ENCODE data around the gene GSN. TPM values are rescaled to one million over a fixed set of nuclear protein-coding genes. Genes with fewer than 3 reads are reported as not detected.
A peak's percentile ranks its signal among the peaks of the same experiment; 100 is the strongest.

The GSN gene
- polyA plus RNA-seq, 3 donors, result 67.4 to 187 (median 95.8) TPM

DNA sequence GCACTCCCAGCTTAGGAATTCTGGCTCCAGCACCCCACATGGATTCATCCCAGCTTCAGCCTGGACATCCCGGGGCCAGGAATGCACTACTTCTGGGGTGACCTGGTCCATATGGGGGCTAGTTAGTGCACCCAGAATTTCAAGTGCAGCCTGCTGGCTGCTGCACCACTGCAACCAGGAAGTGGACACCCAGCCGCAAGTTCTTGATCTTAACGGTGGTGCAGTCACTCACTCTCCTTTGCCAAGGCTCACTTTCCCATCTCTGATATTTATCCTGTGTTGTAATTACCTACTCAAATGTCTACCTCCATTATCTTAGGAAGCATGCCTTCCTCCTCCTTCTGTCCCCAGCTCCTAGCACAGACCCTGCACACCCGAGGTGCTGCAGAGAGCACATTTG is 40.1 kb upstream of the GSN start:
- no peak overlapping the region for H3K4me3 ChIP-seq (replicated peaks in 1 of 3; ENCODE audit: low read depth in 2 of 3, low read length in 3 of 3)
- peak overlapping the region; percentile 42 for H3K4me2 ChIP-seq (replicated peaks; ENCODE audit: extremely low read depth, low read length, poor library complexity, severe bottlenecking)
- no peak for TF ChIP-seq CTCF (IDR thresholded peaks at IDR 0.05)
- H4K20me1 ChIP-seq (ENCODE audit: insufficient read depth, low read length), result no peaks in the 10 kb centered on the region
- DNase-seq, result no peak
- no peaks in the 10 kb centered on the region for H3K27me3 ChIP-seq (ENCODE audit: control insufficient read depth in 2 of 2, insufficient read depth in 2 of 2, low read length in 2 of 2)
- H3K4me1 ChIP-seq (ENCODE audit: control insufficient read depth in 1 of 2, insufficient read depth in 2 of 2, low read length in 2 of 2), result peaks cover 17 to 32% of the 10 kb centered on the region in 2 donors
- peaks cover 25% of the 10 kb centered on the region for H3K4me1 Mint-ChIP-seq
- H3K9ac ChIP-seq (ENCODE audit: insufficient read depth, low read length, poor library complexity, severe bottlenecking), result no peak overlapping the region
- H3K4me3 Mint-ChIP-seq, result peak overlapping the region in 1 of 2 donors; percentile 74
- no peaks in the 10 kb centered on the region for H3K36me3 ChIP-seq (replicated peaks in 1 of 2; ENCODE audit: control insufficient read depth in 1 of 2, insufficient read depth in 2 of 2, low read length in 2 of 2)
- WGBS (ENCODE audit: insufficient coverage), result 80% methylated on average over 1 of the region's 4 CpGs
- no peaks in the 10 kb centered on the region for H3K9me3 ChIP-seq (replicated peaks in 1 of 2; ENCODE audit: control insufficient read depth in 1 of 2, insufficient read depth in 1 of 2, low read length in 2 of 2)
- no peak overlapping the region for H3K27ac ChIP-seq (ENCODE audit: low read depth in 1 of 2, low read length in 2 of 2)
- peak overlapping the region in 2 of 7 donors; percentile 10 to 63 for H3K27ac Mint-ChIP-seq
- H2AFZ ChIP-seq (ENCODE audit: insufficient read depth, low read depth, low read length, poor library complexity, severe bottlenecking), result peak overlapping the region; percentile 71
- intact Hi-C loops (cut with micrococcal nuclease), result no loop called here
- H3K27me3 Mint-ChIP-seq (ENCODE audit: low read depth in 3 of 3), result peaks cover 0 to 4% (median 2%) of the 10 kb centered on the region in 3 donors
- H3K79me2 ChIP-seq (ENCODE audit: insufficient read depth, low read length), result no peaks in the 10 kb centered on the region
- peaks cover 2 to 3% of the 10 kb centered on the region in 2 donors for H3K36me3 Mint-ChIP-seq
- no peaks in the 10 kb centered on the region for H3K9me3 Mint-ChIP-seq

DNA sequence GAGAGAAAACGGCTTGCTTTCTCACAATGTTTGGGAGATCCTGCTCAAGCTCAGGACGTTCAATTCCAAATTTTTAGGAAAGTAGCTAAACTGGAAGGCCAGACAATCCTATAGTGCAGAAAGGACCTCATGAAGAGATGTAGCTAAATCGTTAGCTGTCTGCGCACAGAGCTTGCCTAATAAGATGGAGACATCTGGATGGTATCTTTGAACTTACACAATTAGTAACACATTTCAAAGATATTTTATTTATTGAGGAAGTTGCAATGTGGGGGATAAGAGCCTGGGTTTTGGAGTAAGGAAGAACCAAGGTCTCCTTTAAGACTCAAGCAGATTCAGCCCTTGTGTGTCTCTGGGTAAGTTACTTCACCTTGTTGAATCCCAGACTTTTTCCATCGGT is 37.7 kb upstream of the GSN start:
- Histone ChIP-seq H2AFZ (ENCODE audit: insufficient read depth, low read depth, low read length, poor library complexity, severe bottlenecking) (no peak overlapping the region), H3K27me3 (ENCODE audit: control insufficient read depth in 2 of 2, insufficient read depth in 2 of 2, low read length in 2 of 2) (no peaks in the 10 kb centered on the region), H3K27ac (ENCODE audit: low read depth in 1 of 2, low read length in 2 of 2) (no peak overlapping the region), H4K20me1 (ENCODE audit: insufficient read depth, low read length) (no peaks in the 10 kb centered on the region), H3K79me2 (ENCODE audit: insufficient read depth, low read length) (no peaks in the 10 kb centered on the region), H3K9me3 (replicated peaks in 1 of 2; ENCODE audit: control insufficient read depth in 1 of 2, insufficient read depth in 1 of 2, low read length in 2 of 2) (no peaks in the 10 kb centered on the region), H3K36me3 (replicated peaks in 1 of 2; ENCODE audit: control insufficient read depth in 1 of 2, insufficient read depth in 2 of 2, low read length in 2 of 2) (no peaks in the 10 kb centered on the region), H3K4me1 (ENCODE audit: control insufficient read depth in 1 of 2, insufficient read depth in 2 of 2, low read length in 2 of 2) (peaks cover 36 to 55% of the 10 kb centered on the region in 2 donors), H3K4me2 (replicated peaks; ENCODE audit: extremely low read depth, low read length, poor library complexity, severe bottlenecking) (no peak overlapping the region), H3K9ac (ENCODE audit: insufficient read depth, low read length, poor library complexity, severe bottlenecking) (no peak overlapping the region), H3K4me3 (replicated peaks in 1 of 3; ENCODE audit: low read depth in 2 of 3, low read length in 3 of 3) (no peak overlapping the region)
- WGBS (ENCODE audit: insufficient coverage), result no CpG with 5 or more reads among the region's 5 CpGs
- intact Hi-C loops (cut with micrococcal nuclease), result loop anchor here in 1 of 2 donors (5.0 kb wide), 1 partner anchor 37 kb away; the partner anchor contains the start of gene GSN
- Mint-ChIP-seq H3K4me1 (peaks cover 43% of the 10 kb centered on the region), H3K27me3 (ENCODE audit: low read depth in 3 of 3) (peaks cover 0 to 4% (median 2%) of the 10 kb centered on the region in 3 donors), H3K36me3 (peaks cover 2 to 3% of the 10 kb centered on the region in 2 donors), H3K4me3 (no peak overlapping the region), H3K9me3 (no peaks in the 10 kb centered on the region), H3K27ac (no peak overlapping the region)
- TF ChIP-seq CTCF (IDR thresholded peaks at IDR 0.05), result no peak
- DNase-seq, result no peak

Data from CD14-positive monocyte (primary cell).